Stimulated activated CD4-positive, alpha-beta T cell treated with anti-CD3 and anti-CD28 coated beads, TNF-alpha, amount 100 ng/mL, for 4 hours (primary cell): ENCODE results near the gene ALG10.
"Not testable (repeated sequence)": the region's sequence is repeated elsewhere in the genome, so short reads cannot be mapped to it uniquely, and the experiment has no call there.

Source experiments
- DNase-seq, 3 experiments: peaks; one replicate each; pipeline ENCODE4 v3.0.0-alpha.2; 2020; ENCODE audit warnings: low read depth in 3 of 3

ALG10 gene, protein sequence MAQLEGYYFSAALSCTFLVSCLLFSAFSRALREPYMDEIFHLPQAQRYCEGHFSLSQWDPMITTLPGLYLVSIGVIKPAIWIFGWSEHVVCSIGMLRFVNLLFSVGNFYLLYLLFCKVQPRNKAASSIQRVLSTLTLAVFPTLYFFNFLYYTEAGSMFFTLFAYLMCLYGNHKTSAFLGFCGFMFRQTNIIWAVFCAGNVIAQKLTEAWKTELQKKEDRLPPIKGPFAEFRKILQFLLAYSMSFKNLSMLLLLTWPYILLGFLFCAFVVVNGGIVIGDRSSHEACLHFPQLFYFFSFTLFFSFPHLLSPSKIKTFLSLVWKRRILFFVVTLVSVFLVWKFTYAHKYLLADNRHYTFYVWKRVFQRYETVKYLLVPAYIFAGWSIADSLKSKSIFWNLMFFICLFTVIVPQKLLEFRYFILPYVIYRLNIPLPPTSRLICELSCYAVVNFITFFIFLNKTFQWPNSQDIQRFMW

DNA sequence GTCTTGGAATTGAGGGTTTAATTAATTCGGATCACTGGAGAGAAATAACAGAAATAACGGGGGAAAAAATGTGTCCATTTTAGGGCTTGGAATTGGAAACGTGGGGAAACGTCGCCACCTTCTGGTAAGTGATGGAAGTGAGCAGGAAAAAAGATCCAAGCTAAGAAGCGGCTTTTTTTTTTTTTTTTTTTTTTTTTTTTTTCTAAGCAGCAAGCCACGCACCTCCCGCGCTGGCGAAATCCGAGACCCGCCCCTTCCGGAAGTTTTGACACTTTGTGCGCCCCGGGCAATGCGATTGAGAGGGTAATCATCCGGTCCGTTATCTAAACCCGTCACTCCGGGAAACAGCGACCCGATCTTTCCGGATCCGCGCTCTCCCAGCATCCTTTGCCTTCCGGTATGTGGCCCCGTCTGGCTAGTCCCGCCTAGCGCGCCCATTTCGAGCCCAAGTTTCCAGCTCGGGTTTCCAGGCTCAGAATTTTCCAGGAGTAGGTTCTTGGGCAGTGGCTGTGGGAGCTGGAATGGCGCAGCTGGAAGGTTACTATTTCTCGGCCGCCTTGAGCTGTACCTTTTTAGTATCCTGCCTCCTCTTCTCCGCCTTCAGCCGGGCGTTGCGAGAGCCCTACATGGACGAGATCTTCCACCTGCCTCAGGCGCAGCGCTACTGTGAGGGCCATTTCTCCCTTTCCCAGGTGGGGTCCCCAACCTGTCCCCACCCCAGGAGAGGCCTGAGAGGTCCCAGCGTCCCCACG, at the start of gene ALG10:
Gene ALG10, plus strand, starts transcription at position 418 of the 752 bp plus-strand sequence. Its CDS starts 104 bp downstream, at position 522.
- DNase-seq: peak; percentile 77 to 95 (median 94)

DNA sequence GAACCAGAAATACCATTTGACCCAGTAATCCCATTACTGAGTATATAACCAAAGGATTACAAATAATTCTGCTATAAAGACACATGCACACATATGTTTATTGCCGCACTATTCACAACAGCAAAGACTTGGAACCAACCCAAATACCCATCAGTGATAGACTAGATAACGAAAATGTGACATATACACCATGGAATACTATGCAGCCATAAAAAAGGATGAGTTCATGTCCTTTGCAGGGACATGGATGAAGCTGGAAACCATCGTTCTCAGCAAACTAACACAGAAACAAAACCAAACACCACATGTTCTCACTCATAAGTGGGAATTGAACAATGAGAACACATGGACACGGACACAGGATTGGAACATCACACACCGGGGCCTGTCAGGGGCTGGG, 49.4 kb upstream of the ALG10 start:
- DNase-seq: not testable (repeated sequence)

DNA sequence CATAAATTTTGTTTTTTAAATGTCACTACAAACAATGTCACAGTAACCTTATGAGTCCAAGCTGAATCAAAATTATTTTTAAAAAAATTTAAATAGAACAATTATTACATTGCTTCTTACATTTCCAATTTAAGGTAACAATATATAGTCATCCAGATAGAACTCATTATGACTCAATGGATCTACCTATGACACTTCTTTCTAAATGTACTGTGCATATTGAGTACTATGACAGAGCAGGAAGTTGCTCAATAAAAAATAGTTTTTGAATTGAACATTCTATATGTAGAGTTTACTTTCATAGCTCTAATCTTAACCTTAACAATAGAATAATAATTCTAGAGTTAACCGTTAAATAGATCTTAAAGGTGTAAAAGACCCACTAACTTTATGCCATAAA, 44.4 kb upstream of the ALG10 start:
- DNase-seq: no peak

DNA sequence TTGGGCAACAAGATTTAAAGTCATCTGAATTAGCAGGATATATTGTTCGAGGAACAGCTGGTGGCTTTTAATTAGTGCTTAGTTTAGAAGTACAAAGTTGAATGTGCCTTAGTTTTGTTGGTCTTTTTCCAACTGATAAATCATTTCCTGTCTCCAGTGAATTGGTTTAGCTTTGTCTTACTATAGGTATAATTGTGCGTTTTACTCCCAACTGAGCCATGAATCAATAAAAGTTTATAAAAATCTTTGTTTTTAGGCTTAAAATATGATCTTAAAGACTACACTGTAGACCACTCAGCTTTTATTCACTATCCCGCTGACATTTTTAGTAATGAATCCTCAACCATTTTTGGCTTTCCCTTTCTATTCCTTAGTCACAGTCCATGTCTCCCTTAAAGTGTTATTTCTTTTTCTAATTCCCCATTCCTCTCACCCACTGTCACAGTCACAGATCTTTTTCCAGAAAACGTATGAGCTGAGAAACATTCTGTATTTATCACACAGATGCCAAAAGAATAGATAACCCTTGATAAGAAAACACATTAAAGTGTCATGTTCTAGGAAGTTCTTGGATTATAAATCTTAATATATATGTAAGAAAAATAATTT, 34.0 kb upstream of the ALG10 start:
- no peak for DNase-seq

DNA sequence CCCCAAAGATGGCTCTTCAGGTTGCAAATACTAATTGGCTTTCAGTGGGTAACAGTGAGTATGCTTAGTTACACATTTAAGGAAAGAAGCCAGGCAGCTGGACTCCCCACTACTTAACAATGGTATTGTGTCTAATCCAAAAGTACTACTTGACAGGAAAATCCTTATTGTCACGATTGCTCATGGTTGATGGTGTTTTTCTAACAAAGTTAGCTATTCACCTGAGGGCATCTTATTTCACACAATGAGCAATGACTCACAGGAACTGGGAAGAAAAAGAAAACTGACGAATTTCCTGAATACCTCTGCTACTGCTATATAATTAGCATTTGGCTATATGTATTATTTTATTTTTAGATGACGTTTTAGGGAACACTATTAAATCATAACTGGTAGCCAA, 33.4 kb upstream of the ALG10 start:
- DNase-seq: no peak

DNA sequence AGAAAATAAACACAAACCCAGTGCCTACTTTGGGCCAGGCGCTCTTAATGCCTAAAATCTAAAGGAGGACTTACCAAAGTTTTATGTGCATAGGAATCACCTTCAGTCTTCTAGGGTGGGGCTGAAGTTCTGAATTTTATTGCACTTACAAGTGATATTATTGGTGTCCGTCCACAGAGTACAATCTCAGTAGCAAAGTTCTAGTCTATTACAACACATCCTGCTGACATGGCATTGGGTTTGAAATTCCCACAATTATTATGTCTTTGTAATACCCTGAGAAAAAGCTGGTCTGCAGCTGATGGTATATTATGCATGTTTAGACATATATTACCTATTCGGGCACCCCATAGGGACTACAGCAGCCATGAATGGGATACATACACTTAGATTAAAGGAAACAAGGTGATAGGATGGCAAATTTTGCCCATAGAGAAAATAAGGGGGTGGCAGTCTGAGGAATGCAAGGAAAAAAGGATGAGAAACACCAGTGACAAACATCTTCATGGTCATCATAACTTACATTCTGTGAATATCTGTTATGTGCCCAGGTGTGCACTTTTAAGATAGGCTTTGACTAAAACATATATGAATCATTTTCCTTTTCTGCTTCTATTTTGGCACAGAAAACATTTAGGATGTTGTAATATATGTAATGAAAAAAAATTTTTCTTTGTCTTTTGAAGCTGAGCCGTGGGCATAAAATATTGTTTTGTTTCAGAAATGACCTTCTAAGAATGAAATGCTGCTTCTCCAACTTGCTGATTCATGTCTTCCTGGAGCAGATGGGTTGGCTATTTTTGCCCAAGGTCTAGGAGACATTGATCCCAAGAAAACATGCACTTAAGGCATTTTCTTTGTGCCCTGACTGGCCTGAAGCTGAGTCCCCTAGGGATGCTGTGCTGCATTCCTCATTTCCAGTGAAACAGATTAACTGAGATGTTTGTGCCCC, 27.2 kb upstream of the ALG10 start:
- DNase-seq: no peak

DNA sequence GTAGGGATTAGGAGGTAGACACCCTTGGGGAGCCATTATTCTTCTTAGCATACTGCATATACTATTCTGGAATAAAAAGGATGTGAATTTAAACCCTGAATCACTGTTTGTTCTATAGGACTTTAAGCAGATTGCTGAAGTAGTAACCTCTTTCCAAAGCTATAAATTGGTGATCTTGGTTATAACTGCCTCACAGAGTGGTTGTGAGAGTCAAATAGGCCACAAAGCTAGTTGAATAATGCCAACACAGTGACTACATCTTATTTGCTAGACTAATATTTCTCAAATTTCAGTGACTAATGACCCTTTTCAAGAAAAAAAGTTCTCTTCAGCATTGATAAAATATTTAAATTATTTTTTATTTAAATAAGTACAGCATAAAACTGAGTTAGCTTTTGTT, 13.5 kb upstream of the ALG10 start:
- DNase-seq: not testable (repeated sequence)

DNA sequence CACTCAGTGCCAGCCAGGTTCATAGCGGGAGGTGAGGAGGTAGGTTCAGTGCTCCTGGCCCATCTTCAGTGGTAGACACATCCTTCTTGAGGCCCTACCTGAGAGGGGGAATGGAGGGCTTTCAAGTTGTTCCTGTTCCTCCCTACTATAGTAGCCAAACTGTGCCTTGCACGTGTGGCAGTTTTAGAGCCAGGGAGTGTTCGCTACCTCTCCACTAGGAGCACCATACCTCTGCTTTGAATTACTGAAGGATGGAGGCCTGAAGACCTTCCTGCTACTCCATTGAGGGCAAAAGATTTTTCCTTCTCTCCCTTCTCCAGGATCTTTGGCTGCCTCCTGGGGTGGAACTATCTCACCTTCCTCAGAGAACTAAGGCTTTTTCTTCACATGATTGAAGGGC, 5.9 kb upstream of the ALG10 start:
- DNase-seq: no peak

DNA sequence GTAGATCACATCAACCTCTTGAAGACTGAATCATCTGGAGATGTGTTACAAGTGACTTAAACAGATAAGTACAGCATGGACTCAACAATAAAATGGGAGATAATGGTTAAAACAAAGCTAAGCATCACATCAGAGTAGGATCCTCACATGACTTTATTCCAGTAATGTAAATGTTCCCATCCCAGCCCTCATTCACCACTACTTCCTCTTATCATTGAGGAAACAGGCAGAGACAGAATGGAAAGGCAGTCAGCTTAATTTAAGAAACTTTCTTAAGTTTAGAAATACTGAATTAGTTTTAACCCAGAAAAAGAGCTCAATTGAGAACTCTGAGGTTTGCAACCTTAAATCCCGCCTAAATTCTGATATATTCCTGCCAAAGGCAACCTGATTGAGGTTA, 1.2 kb upstream of the ALG10 start:
- no peak for DNase-seq

DNA sequence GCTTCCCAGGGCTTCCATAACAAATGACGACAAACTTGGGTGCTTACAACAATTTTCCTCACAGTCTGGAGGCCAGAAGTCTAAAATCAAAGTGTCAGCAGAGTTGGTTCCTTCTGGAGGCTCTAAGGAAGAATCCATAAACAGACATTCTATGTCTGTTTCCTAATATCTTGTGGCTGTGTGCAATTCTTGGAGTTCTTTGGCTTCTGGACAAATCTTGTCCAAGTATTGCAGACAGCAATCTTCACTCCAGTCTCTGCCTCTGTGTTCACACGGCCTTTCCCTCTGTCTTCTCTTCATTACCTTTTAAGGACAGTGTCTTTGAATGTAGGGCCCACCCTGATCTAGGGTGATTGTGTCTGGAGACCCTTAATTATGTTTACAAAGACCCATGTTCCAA, 5.4 kb downstream of the ALG10 start:
- DNase-seq: not testable (repeated sequence)

DNA sequence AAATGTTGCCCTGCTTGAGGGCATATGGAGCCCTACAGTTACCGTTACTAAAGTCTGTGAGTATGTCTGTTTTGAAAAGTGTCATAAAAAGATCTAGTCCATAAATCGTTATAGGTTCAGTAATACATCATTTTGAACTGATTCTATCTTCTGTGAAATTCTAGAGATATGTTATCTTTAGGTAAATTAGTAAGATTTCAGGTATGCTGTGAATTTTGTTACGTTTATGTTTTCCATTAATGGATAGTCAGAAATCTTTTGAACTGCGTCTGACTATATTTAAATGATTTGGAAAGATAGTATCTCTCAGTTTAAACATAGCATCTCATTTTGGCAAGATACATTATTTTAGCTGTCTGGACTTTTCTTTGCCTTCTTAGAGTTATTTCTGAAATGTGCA, 8.3 kb downstream of the ALG10 start:
- DNase-seq: no peak

DNA sequence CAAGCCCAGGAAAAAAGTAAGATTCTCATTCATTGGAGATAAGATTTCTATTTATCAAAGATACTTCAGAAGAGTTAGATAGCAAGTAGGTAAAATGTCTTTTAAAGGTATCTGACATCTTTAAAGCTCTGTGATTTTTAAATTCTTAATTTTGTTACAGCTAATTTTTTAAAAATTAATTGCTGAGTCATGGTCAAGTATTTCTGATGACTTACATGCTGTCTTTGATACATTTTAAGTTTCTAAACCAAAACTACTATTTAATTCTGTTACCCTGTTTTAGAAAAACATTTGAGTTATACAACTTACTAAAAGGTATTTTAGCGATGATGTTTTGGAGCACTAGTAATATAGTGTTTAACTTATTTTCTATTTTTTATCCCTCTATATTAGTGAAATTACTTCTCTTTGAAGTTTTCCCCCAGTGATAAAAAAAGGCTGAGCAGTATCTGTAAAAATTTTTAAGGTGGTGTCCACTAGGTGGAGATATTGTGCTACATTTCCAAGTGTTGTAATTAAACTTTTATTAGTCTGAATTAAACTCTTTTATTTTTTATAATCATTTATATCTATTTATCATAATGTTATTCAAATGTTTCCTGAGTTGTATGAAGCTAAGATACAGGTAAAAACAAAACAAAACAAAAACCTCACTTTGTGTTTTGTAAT, 11.5 kb downstream of the ALG10 start:
- DNase-seq: no peak

DNA sequence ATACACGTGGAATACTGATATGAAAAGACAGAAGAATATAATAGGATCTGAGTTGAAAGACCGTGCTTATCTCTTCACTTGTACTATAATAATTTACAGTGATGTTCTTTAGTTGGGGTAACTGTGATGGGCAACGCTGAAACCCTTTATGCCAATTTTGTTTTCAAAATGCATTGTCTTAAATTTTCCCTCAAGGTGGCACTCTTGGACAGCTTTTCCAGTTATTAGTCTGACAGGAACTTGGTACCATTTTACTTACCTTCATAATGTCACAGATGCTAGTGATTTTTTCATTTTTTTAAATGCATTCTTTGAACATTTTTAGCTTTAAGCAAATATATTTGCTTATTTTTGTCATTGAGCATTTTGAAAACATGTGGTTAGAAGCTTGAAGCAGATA, 16.1 kb downstream of the ALG10 start:
- not testable (repeated sequence) for DNase-seq

DNA sequence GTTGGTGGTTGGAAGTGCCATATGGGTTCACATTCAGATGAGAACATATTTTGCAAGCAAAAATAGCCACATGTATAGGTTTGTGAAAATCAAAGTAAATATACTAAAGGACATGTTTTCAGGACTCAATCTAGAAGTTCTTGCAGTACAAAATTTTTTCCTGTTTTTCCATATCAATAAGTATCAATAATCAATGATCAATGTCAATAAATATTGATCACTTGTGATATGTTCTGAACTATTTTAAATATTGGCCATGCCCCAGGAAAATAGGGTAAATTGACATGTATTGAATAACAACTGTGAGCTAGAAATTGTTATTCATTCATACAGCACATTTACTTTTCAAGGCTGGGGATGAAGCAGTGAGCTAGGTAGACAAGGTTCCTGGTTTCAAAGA, 24.3 kb downstream of the ALG10 start:
- no peak for DNase-seq

DNA sequence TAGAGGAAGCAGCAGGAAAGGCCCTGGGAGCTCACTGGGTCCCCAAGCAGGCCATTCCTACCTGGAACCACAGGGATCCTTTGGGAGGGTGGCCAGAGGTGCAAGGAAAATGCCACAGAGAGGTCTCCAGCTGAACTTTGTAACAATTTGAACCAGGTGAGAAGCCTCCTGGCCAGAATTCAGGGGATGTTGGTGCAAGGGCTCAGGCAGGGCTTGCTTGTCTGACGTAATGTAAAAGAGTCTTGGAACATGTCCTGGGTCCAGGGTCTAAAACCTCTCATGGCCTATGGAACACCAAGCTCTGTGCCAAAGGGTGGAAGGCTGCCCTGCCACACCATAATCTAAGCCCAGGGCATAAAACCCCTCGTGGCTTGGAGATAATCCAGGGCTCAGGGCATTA, 25.6 kb downstream of the ALG10 start:
- DNase-seq: not testable (repeated sequence)

DNA sequence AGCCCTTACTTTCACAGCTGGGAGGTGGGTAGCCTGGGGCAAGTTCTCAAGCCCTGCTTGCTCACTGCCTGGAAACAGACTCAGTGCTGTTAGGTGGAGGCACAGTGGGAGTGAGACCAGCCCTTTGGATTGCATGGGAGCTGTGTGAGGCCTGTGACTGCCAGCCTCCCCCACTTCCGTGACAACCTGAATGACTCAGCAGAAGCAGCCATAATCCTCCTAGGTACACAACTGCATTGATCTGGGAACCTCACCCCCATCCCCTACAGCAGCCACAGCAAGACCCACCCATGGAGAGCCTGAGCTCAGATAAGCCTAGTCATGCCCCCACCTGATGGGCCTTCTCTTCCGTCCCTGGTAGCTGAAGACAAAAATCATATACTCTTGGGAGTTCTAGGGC, 26.4 kb downstream of the ALG10 start:
- no peak for DNase-seq

DNA sequence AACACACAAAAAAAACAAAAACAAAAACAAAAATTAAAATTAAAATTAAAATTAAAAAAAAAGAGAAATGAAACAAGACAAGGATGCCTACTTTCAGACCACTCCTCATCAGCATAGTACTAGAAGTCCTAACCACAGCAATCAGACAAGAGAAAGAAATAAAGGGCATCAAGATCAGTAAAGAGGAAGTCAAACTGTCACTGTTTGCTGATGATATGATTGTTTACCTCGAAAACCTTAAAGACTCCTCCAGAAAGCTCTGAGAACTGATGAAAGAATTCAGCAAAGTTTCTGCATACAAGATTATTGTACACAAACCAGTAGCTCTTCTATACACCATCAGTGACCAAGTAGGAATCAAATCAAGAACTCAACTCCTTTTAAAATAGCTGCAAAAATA, 29.2 kb downstream of the ALG10 start:
- no peak for DNase-seq

DNA sequence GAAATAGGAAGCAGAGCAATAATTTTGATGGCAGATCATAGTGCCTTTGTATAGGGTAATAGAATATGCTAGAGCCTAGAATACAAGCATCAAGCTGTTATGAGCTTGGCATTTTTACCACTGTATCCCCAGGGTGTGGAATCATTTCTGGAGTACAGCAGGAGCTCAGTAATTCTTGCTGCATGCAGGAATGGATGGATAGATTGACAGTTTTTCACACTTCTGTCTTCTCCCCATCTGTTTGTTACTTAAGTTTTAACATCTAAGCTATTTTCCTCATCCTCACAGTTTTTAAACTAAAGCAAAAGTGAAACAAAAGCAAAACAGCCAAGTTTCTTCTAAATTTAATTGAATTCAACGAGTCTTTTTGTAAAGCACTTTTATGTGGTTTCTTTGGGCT, 32.6 kb downstream of the ALG10 start:
- DNase-seq: no peak
